Liver (tissue), 9 donors: Measurements from ENCODE around the gene FAM53B. TPM values are rescaled to one million over a fixed set of nuclear protein-coding genes. Genes with fewer than 3 reads are reported as not detected.

ENCODE experiments used
- DNase-seq: peaks from one replicate; pipeline ENCODE4 v3.0.0-alpha.2; 2017; ENCODE audit warnings: low spot score
- H3K27ac ChIP-seq, 2 donors: one replicate each; pipeline ENCODE4 v1.7.0; 2013; ENCODE audit warnings: inconsistent platforms in 2 of 2, low read length in 2 of 2, control low read depth in 1 of 2, low read depth in 1 of 2, mild to moderate bottlenecking in 1 of 2
- H3K27me3 ChIP-seq, 4 donors: one replicate each; pipeline versions ENCODE4 v1.6.1 to v1.7.0; 2013; ENCODE audit warnings: low read length in 3 of 4, inconsistent platforms in 1 of 4, mild to moderate bottlenecking in 1 of 4, moderate library complexity in 1 of 4; ENCODE audit not compliant: control insufficient read depth in 4 of 4, insufficient read depth in 4 of 4
- H3K36me3 ChIP-seq, 4 donors: one replicate each; pipeline versions ENCODE4 v1.6.1 to v1.7.0; 2013; ENCODE audit warnings: low read length in 3 of 4, mild to moderate bottlenecking in 3 of 4, low read depth in 1 of 4, moderate library complexity in 1 of 4; ENCODE audit not compliant: control insufficient read depth in 4 of 4, insufficient read depth in 3 of 4
- H3K4me1 ChIP-seq, 4 donors: one replicate each; pipeline versions ENCODE4 v1.6.1 to v1.7.0; 2013; ENCODE audit warnings: low read length in 3 of 4, mild to moderate bottlenecking in 3 of 4, moderate library complexity in 1 of 4; ENCODE audit not compliant: control insufficient read depth in 4 of 4, insufficient read depth in 4 of 4
- H3K4me3 ChIP-seq, 3 donors: one replicate each; pipeline versions ENCODE4 v1.6.1 to v1.7.0; 2013; ENCODE audit warnings: low read length in 3 of 3, control low read depth in 1 of 3, low read depth in 1 of 3, mild to moderate bottlenecking in 1 of 3
- H3K9ac ChIP-seq, 2 donors: one replicate each; pipeline ENCODE4 v1.7.0; 2013; ENCODE audit warnings: low read length in 2 of 2, mild to moderate bottlenecking in 2 of 2, moderate library complexity in 2 of 2, control low read depth in 1 of 2, low read depth in 1 of 2
- H3K9me3 ChIP-seq, 4 donors: one replicate each; pipeline versions ENCODE4 v1.6.1 to v1.7.0; 2013; ENCODE audit warnings: low read length in 3 of 4; ENCODE audit not compliant: control insufficient read depth in 4 of 4
- ATF3 ChIP-seq: IDR thresholded peaks from 2 replicates; pipeline ENCODE4 v1.6.1; 2016; ENCODE audit warnings: antibody characterized with exemption
- EGR1 ChIP-seq, 2 donors: IDR thresholded peaks; 2 replicates each; pipeline ENCODE4 v1.6.1; 2016 to 2018; ENCODE audit warnings: antibody characterized with exemption in 2 of 2, low read depth in 2 of 2
- FOXA2 ChIP-seq: IDR thresholded peaks from 2 replicates; pipeline ENCODE4 v1.6.1; 2016; ENCODE audit warnings: antibody characterized with exemption
- NR2F2 ChIP-seq: IDR thresholded peaks from 2 replicates; pipeline ENCODE4 v1.6.1; 2016; ENCODE audit warnings: antibody characterized with exemption
- RAD21 ChIP-seq, 2 donors: IDR thresholded peaks; 2 replicates each; pipeline ENCODE4 v1.6.1; 2016; ENCODE audit warnings: antibody characterized with exemption in 2 of 2, mild to moderate bottlenecking in 2 of 2
- RXRA ChIP-seq, 2 donors: IDR thresholded peaks; 2 replicates each; pipeline ENCODE4 v1.6.1; 2017 to 2018; ENCODE audit warnings: antibody characterized with exemption in 2 of 2, mild to moderate bottlenecking in 1 of 2
- SP1 ChIP-seq: IDR thresholded peaks from 2 replicates; pipeline ENCODE4 v1.6.1; 2018; ENCODE audit warnings: antibody characterized with exemption, mild to moderate bottlenecking
- TAF1 ChIP-seq: conservative IDR thresholded peaks from 2 replicates; pipeline ENCODE4 v1.6.1; 2016; ENCODE audit warnings: antibody characterized with exemption, mild to moderate bottlenecking
- WGBS: extraction: QIAGEN DNeasy Blood & Tissue Kit; methylation state at CpG from one replicate; pipeline ENCODE4 v1.1.7; 2013; 5-methylcytosine and 5-hydroxymethylcytosine counted together
- polyA plus RNA-seq, 2 donors: library from polyadenylated mRNA; stranded (reverse) in 1 of 2; unstranded in 1 of 2; fragments of 200-250 nt in 1 of 2; fragments of >200 nt in 1 of 2; fragmentation: Nextera tagmentation in 1 of 2; extraction: Ambion mirVana in 1 of 2; gene quantifications; one replicate each; pipeline versions ENCODE4 v1.2.1 to v1.2.3, GENCODE V29; 2013 to 2015
- total RNA-seq, 2 donors: library from RNA; depleted of rRNA; stranded (reverse); fragments of >200 nt; gene quantifications; one replicate each; pipeline ENCODE4 v1.2.3, GENCODE V29; 2014
- TF ChIP-seq, protein P1 (sequence below): IDR thresholded peaks from 2 replicates; pipeline ENCODE4 v1.6.1; 2016; ENCODE audit warnings: antibody characterized with exemption
- TF ChIP-seq, protein P2 (sequence below): fragments of 150-350 bp; IDR thresholded peaks from 2 replicates; pipeline ENCODE4 v1.5.1; 2017; ENCODE audit warnings: improper control_type of control experiment, low read depth, low read length; ENCODE audit not compliant: missing input control
- donor health status: healthy.
- donor health status: healthy.
- donor health status: healthy.
- donor health status: healthy.
- donor health status: healthy.

FAM53B gene
- total and polyA plus RNA-seq, 4 donors = 1.1 to 24.0 (median 6.3) TPM

- Histone ChIP-seq H3K27ac (peak overlapping the region; percentile 39 to 71), H3K36me3 (no peaks in the 10 kb centered on the region), H3K9me3 (no peaks in the 10 kb centered on the region), H3K4me3 (peak overlapping the region in 1 of 3 donors; percentile 86), H3K9ac (peak overlapping the region in 1 of 2 donors; percentile 27), H3K4me1 (peaks cover 12 to 62% (median 55%) of the 10 kb centered on the region in 4 donors), H3K27me3 (no peaks in the 10 kb centered on the region)
- TF ChIP-seq RAD21 (IDR thresholded peaks at IDR 0.05) (no peak), EGR1 (IDR thresholded peaks at IDR 0.05; ENCODE audit: low read depth in 2 of 2) (no peak), RXRA (IDR thresholded peaks at IDR 0.05) (no peak), ATF3 (no peak), SP1 (no peak), TAF1 (no peak)
- TF ChIP-seq, protein P1, sequence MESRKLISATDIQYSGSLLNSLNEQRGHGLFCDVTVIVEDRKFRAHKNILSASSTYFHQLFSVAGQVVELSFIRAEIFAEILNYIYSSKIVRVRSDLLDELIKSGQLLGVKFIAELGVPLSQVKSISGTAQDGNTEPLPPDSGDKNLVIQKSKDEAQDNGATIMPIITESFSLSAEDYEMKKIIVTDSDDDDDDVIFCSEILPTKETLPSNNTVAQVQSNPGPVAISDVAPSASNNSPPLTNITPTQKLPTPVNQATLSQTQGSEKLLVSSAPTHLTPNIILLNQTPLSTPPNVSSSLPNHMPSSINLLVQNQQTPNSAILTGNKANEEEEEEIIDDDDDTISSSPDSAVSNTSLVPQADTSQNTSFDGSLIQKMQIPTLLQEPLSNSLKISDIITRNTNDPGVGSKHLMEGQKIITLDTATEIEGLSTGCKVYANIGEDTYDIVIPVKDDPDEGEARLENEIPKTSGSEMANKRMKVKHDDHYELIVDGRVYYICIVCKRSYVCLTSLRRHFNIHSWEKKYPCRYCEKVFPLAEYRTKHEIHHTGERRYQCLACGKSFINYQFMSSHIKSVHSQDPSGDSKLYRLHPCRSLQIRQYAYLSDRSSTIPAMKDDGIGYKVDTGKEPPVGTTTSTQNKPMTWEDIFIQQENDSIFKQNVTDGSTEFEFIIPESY = no peak
- WGBS = 64% methylated on average over 9 of the region's 9 CpGs
- no peak for DNase-seq
Measured at GRCh38 chr10:124741922-124742412, 2.2 kb downstream of the FAM53B start.

DNA sequence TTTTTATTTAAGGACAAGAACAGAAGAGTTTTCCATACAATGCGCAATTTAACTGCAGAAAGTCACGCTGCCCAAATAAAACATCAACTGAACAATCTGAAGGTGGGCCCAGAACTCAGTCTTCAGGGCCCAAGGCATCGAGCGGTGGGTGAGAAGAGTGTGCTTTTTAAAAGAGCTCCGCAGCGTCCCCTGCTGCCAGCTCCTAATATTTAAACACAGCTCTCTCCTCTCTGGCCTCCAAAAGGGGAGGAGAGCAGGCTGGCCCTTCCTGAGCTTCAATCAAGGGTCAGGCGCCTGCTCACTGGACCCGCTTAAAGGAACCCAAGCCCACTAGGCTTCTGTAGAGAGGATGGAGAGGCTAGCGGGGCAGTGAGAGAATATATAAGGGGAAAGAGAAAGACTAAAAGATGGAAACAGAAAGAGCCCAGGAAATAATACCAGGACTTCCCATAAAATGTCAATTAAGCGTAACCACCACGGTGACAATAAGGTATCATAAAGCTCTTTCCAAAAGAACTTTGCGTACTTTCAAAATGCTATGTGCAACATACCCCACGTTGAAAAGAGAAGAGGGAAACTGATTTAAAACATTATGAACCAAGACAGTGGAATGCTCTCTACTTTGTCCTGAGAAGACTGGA is 2.8 kb downstream of the FAM53B start:
- no peak overlapping the region for H3K4me3 ChIP-seq
- no peaks in the 10 kb centered on the region for H3K27me3 ChIP-seq
- H3K4me1 ChIP-seq = peaks cover 13 to 68% (median 61%) of the 10 kb centered on the region in 4 donors
- TF ChIP-seq, protein P2, sequence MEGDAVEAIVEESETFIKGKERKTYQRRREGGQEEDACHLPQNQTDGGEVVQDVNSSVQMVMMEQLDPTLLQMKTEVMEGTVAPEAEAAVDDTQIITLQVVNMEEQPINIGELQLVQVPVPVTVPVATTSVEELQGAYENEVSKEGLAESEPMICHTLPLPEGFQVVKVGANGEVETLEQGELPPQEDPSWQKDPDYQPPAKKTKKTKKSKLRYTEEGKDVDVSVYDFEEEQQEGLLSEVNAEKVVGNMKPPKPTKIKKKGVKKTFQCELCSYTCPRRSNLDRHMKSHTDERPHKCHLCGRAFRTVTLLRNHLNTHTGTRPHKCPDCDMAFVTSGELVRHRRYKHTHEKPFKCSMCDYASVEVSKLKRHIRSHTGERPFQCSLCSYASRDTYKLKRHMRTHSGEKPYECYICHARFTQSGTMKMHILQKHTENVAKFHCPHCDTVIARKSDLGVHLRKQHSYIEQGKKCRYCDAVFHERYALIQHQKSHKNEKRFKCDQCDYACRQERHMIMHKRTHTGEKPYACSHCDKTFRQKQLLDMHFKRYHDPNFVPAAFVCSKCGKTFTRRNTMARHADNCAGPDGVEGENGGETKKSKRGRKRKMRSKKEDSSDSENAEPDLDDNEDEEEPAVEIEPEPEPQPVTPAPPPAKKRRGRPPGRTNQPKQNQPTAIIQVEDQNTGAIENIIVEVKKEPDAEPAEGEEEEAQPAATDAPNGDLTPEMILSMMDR = peak; percentile 81
- TF ChIP-seq FOXA2 = no peak
- TF ChIP-seq RAD21 (IDR thresholded peaks at IDR 0.05) = peak; percentile 81 to 85
- peak; percentile 61 for TF ChIP-seq NR2F2
- peak in 1 of 2 donors; percentile 22 for TF ChIP-seq RXRA (IDR thresholded peaks at IDR 0.05)
- TF ChIP-seq ATF3 = no peak
- no peak for TF ChIP-seq SP1
- peak; percentile 86 for DNase-seq
- no peaks in the 10 kb centered on the region for H3K9me3 ChIP-seq
- H3K9ac ChIP-seq = peak overlapping the region in 1 of 2 donors; percentile 27
- peak overlapping the region; percentile 71 to 85 for H3K27ac ChIP-seq
- no peaks in the 10 kb centered on the region for H3K36me3 ChIP-seq
- 27% methylated on average over 13 of the region's 13 CpGs for WGBS
